Measurements from ENCODE around the gene KCNA1. TPM values are rescaled to one million over a fixed set of nuclear protein-coding genes. Genes with fewer than 3 reads are reported as not detected.

The KCNA1 gene
- total RNA-seq: not detected

GRCh38 chr12:4909734-4910501 lies at the start of gene KCNA1:
Gene KCNA1, plus strand, starts transcription at chr12:4909905. Its CDS starts 1,474 bp downstream, at chr12:4911379.
- Mint-ChIP-seq H3K27ac (no peak within 1 kb of the TSS), H3K4me3 (peak within 1 kb of the TSS; percentile 71), H3K9me3 (no peaks in the 10 kb centered on the region), H3K4me1 (ENCODE audit: low read depth) (peaks cover 16% of the 10 kb centered on the region), H3K36me3 (ENCODE audit: low read depth) (peaks cover 2% of the 10 kb centered on the region), H3K27me3 (peaks cover 44% of the 10 kb centered on the region)
- CTCF ChIA-PET: interaction anchor here (0.6 to 5.4 kb wide), 2 partner anchors 54 to 160 kb away, joined by 3 to 40 read pairs; no protein-coding TSS in a partner anchor
- no peak for TF ChIP-seq CTCF (IDR thresholded peaks at IDR 0.05)
- no peak for ATAC-seq
- intact Hi-C loops (cut with micrococcal nuclease): no loop called here
- DNase-seq: no peak
- POLR2A ChIA-PET: no interaction called here

GRCh38 chr12:4860741-4861140 lies 49.0 kb upstream of the KCNA1 start:
- Mint-ChIP-seq H3K9me3 (no peaks in the 10 kb centered on the region), H3K36me3 (ENCODE audit: low read depth) (no peaks in the 10 kb centered on the region), H3K4me3 (no peak overlapping the region), H3K27ac (no peak overlapping the region), H3K27me3 (peaks cover 15% of the 10 kb centered on the region), H3K4me1 (ENCODE audit: low read depth) (peaks cover 9% of the 10 kb centered on the region)
- intact Hi-C loops (cut with micrococcal nuclease): no loop called here
- ATAC-seq (no peak), DNase-seq (no peak)
- CTCF ChIA-PET: no interaction called here
- TF ChIP-seq CTCF (IDR thresholded peaks at IDR 0.05): no peak
- POLR2A ChIA-PET: no interaction called here

- intact Hi-C loops (cut with micrococcal nuclease): no loop called here
- ChIA-PET POLR2A (interaction anchor here (0.6 kb wide), 1 partner anchor 1143 kb away, joined by 3 read pairs; no protein-coding TSS in a partner anchor), CTCF (interaction anchor here (1.4 kb wide), 1 partner anchor 23 kb away, joined by 3 read pairs; no protein-coding TSS in a partner anchor)
- no peaks in the 10 kb centered on the region for H3K9me3 Mint-ChIP-seq
- no peak for TF ChIP-seq CTCF (IDR thresholded peaks at IDR 0.05)
- DNase-seq (no peak), ATAC-seq (no peak)
- H3K36me3 Mint-ChIP-seq (ENCODE audit: low read depth): no peaks in the 10 kb centered on the region
- H3K27ac Mint-ChIP-seq: no peak overlapping the region
- peaks cover 4% of the 10 kb centered on the region for H3K4me1 Mint-ChIP-seq (ENCODE audit: low read depth)
- H3K4me3 Mint-ChIP-seq: no peak overlapping the region
- H3K27me3 Mint-ChIP-seq: peaks cover 25% of the 10 kb centered on the region
Observed at GRCh38 chr12:4862809-4863208, 46.9 kb upstream of the KCNA1 start.

GRCh38 chr12:4864575-4864974 lies 45.1 kb upstream of the KCNA1 start:
- DNase-seq (no peak), ATAC-seq (no peak)
- H3K36me3 Mint-ChIP-seq (ENCODE audit: low read depth): no peaks in the 10 kb centered on the region
- CTCF ChIA-PET: no interaction called here
- no peak overlapping the region for H3K27ac Mint-ChIP-seq
- no peak overlapping the region for H3K4me3 Mint-ChIP-seq
- POLR2A ChIA-PET: no interaction called here
- no peaks in the 10 kb centered on the region for H3K4me1 Mint-ChIP-seq (ENCODE audit: low read depth)
- TF ChIP-seq CTCF (IDR thresholded peaks at IDR 0.05): no peak
- H3K27me3 Mint-ChIP-seq: peaks cover 23% of the 10 kb centered on the region
- intact Hi-C loops (cut with micrococcal nuclease): no loop called here
- no peaks in the 10 kb centered on the region for H3K9me3 Mint-ChIP-seq

- DNase-seq (no peak), ATAC-seq (no peak)
- POLR2A ChIA-PET: no interaction called here
- Mint-ChIP-seq H3K27me3 (peaks cover 22% of the 10 kb centered on the region), H3K9me3 (no peaks in the 10 kb centered on the region), H3K36me3 (ENCODE audit: low read depth) (no peaks in the 10 kb centered on the region), H3K4me3 (no peak overlapping the region), H3K4me1 (ENCODE audit: low read depth) (no peaks in the 10 kb centered on the region), H3K27ac (no peak overlapping the region)
- no peak for TF ChIP-seq CTCF (IDR thresholded peaks at IDR 0.05)
- intact Hi-C loops (cut with micrococcal nuclease): no loop called here
- CTCF ChIA-PET: interaction anchor here (1.6 to 6.2 kb wide), 2 partner anchors 7 to 10 kb away, joined by 5 to 34 read pairs; no protein-coding TSS in a partner anchor
Observed at GRCh38 chr12:4865246-4865645, 44.5 kb upstream of the KCNA1 start.
